ENCODE measurements around the gene XRCC5.

DNA sequence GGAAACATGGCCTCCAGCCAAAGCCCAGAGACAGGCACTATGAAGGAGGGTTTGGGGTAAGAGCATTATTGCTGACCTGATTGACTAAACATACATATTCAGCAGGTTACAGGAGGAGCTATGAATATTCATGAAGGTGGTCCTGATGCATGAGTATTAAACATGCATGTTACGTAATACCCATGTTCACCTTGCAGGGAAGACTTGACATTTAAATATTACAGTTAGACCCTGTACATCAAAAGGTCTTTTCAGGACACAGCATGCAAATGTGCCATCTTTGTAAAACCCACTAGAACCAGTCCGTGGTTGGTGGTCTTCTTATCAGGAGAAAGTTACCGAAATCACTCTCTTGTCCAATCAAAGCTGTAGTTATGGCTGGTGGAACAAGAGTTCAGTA, 59.9 kb downstream of the XRCC5 start:
- TF ChIP-seq, protein P1, sequence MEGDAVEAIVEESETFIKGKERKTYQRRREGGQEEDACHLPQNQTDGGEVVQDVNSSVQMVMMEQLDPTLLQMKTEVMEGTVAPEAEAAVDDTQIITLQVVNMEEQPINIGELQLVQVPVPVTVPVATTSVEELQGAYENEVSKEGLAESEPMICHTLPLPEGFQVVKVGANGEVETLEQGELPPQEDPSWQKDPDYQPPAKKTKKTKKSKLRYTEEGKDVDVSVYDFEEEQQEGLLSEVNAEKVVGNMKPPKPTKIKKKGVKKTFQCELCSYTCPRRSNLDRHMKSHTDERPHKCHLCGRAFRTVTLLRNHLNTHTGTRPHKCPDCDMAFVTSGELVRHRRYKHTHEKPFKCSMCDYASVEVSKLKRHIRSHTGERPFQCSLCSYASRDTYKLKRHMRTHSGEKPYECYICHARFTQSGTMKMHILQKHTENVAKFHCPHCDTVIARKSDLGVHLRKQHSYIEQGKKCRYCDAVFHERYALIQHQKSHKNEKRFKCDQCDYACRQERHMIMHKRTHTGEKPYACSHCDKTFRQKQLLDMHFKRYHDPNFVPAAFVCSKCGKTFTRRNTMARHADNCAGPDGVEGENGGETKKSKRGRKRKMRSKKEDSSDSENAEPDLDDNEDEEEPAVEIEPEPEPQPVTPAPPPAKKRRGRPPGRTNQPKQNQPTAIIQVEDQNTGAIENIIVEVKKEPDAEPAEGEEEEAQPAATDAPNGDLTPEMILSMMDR (conservative IDR thresholded peaks at IDR 0.05; ENCODE audit: low read depth, low read length), result no peak
- no peak for TF ChIP-seq EZH2 (IDR thresholded peaks at IDR 0.05; ENCODE audit: low read length, unreplicated experiment)
- TF ChIP-seq EZH2phosphoT487 (IDR thresholded peaks at IDR 0.05; ENCODE audit: borderline replicate concordance, low read length), result no peak

All from PC-3 (cell line).